ENCODE results near the gene MED27. TPM values are rescaled to one million over a fixed set of nuclear protein-coding genes. Genes with fewer than 3 reads are reported as not detected.
A peak's percentile ranks its signal among the peaks of the same experiment; 100 is the strongest.

Gene MED27
- total and polyA plus RNA-seq, 8 donors: 0.87 to 21.9 (median 12.7) TPM

DNA sequence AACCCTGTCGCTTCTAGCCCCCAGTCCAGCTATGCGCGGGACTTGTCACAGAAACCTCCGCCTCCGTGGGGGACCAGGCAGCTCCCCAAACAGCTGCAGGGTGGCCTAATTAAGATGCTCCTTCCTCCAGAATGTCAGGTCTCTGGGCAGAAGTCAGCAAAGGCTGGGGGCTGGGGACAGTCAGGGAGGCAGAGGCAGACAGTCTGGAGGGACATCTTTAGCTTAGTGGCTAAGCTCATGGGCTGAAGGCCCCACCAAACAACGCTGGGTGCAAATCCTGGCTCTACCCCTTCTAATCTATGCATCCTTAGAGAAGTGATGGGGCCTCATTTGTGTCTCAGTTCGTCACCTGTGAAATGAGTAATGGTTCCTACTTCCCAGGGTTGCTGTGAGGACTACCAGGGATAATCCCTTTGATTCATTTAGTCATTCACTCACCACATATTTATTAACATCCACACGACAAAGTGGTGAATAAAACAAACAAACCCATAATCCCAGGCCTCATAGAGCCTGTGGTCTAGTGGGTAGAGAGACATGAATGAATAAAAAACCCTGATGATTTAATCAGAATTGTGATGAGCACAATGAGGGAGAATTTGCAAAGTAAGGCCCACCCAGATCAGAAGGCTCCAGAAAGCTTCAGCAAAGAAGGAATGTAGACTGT is 20.2 kb upstream of the MED27 start:
- Histone ChIP-seq H3K27me3 (peaks cover 0 to 38% (median 17%) of the 10 kb centered on the region in 3 donors), H3K4me1 (no peaks in the 10 kb centered on the region), H3K27ac (no peak overlapping the region), H3K36me3 (no peaks in the 10 kb centered on the region), H3K9me3 (peaks cover 0 to 4% (median 0%) of the 10 kb centered on the region in 4 donors), H3K4me3 (no peak overlapping the region)
- no peak for DNase-seq
- no peak for TF ChIP-seq EP300 (IDR thresholded peaks at IDR 0.05)
- TF ChIP-seq POLR2AphosphoS5 (IDR thresholded peaks at IDR 0.05): no peak
- TF ChIP-seq POLR2A (IDR thresholded peaks at IDR 0.05): no peak
- no peak for TF ChIP-seq CTCF (IDR thresholded peaks at IDR 0.05)
- intact Hi-C loops (cut with DNase I; ENCODE audit: low total_unique reads): no loop called here
- whole genome bisulfite sequencing, 5 donors: 67 to 73% (median 72%) methylated on average over 8 of the region's 8 CpGs

- Histone ChIP-seq H3K27me3 (peaks cover 0 to 34% (median 12%) of the 10 kb centered on the region in 3 donors), H3K9me3 (peaks cover 0 to 4% (median 0%) of the 10 kb centered on the region in 4 donors), H3K4me3 (no peak overlapping the region), H3K36me3 (no peaks in the 10 kb centered on the region), H3K27ac (no peak overlapping the region), H3K4me1 (no peaks in the 10 kb centered on the region)
- TF ChIP-seq CTCF (IDR thresholded peaks at IDR 0.05) (no peak), POLR2A (IDR thresholded peaks at IDR 0.05) (no peak), POLR2AphosphoS5 (IDR thresholded peaks at IDR 0.05) (no peak), EP300 (IDR thresholded peaks at IDR 0.05) (no peak)
- WGBS, 5 donors: 74 to 88% (median 86%) methylated on average over 7 of the region's 7 CpGs
- intact Hi-C loops (cut with DNase I; ENCODE audit: low total_unique reads): no loop called here
- DNase-seq: peak in 1 of 2 donors; percentile 28
These were observed 19.5 kb upstream of the MED27 start for GRCh38 chr9:132099167-132099566.

DNA sequence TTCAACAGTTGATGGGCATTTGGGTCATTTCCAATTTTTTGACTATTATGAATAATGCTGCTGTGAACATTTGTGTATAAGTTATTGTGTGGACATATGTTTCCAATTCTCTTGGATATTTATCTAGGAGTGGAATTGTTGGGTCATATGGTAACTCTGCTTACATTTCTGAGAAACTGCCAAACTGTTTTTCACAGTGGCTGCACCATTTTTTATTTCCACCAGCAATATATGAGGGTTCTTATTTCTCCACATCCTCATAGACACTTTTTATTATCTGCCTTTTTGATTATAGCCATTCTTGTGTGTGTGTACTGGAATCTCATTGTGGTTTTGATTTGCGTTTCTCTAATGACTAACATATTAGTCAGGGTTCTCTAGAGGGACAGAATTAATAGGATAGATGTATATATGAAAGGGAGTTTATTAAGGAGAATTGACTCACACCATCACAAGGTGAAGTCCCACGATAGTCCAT is 14.7 kb upstream of the MED27 start:
- intact Hi-C loops (cut with DNase I; ENCODE audit: low total_unique reads): no loop called here
- 48 to 70% (median 67%) methylated on average over 2 of the region's 2 CpGs for WGBS, 5 donors
- no peak overlapping the region for H3K27ac ChIP-seq
- H3K27me3 ChIP-seq: peaks cover 0 to 31% (median 12%) of the 10 kb centered on the region in 3 donors
- no peaks in the 10 kb centered on the region for H3K36me3 ChIP-seq
- TF ChIP-seq POLR2A (IDR thresholded peaks at IDR 0.05): no peak
- no peak for TF ChIP-seq POLR2AphosphoS5 (IDR thresholded peaks at IDR 0.05)
- TF ChIP-seq EP300 (IDR thresholded peaks at IDR 0.05): no peak
- no peak for TF ChIP-seq CTCF (IDR thresholded peaks at IDR 0.05)
- no peaks in the 10 kb centered on the region for H3K4me1 ChIP-seq
- DNase-seq: peak in 1 of 2 donors; percentile 4
- H3K9me3 ChIP-seq: no peaks in the 10 kb centered on the region
- no peak overlapping the region for H3K4me3 ChIP-seq

- no peaks in the 10 kb centered on the region for H3K4me1 ChIP-seq
- intact Hi-C loops (cut with DNase I; ENCODE audit: low total_unique reads): no loop called here
- H3K27me3 ChIP-seq: peaks cover 0 to 35% (median 0%) of the 10 kb centered on the region in 3 donors
- DNase-seq: no peak
- no peaks in the 10 kb centered on the region for H3K9me3 ChIP-seq
- 72 to 76% (median 75%) methylated on average over 5 of the region's 5 CpGs for WGBS, 5 donors
- no peaks in the 10 kb centered on the region for H3K36me3 ChIP-seq
- no peak for TF ChIP-seq EP300 (IDR thresholded peaks at IDR 0.05)
- no peak overlapping the region for H3K4me3 ChIP-seq
- no peak overlapping the region for H3K27ac ChIP-seq
These were observed 11.1 kb upstream of the MED27 start for GRCh38 chr9:132090771-132091170.

- no peak for TF ChIP-seq EP300 (IDR thresholded peaks at IDR 0.05)
- TF ChIP-seq POLR2AphosphoS5 (IDR thresholded peaks at IDR 0.05): no peak
- TF ChIP-seq CTCF (IDR thresholded peaks at IDR 0.05): no peak
- no peak for TF ChIP-seq POLR2A (IDR thresholded peaks at IDR 0.05)
- 77 to 87% (median 82%) methylated on average over 7 of the region's 7 CpGs for WGBS, 5 donors
These were observed 7.9 kb upstream of the MED27 start for GRCh38 chr9:132087438-132088030.

More at GRCh38 chr9:132087438-132088030, 7.9 kb upstream of the MED27 start:
- H3K4me1 ChIP-seq: no peaks in the 10 kb centered on the region
- no peak for DNase-seq
- no peaks in the 10 kb centered on the region for H3K36me3 ChIP-seq
- H3K27ac ChIP-seq: no peak overlapping the region
- H3K9me3 ChIP-seq: no peaks in the 10 kb centered on the region
- intact Hi-C loops (cut with DNase I; ENCODE audit: low total_unique reads): no loop called here
- H3K27me3 ChIP-seq: peaks cover 0 to 27% (median 0%) of the 10 kb centered on the region in 3 donors
- no peak overlapping the region for H3K4me3 ChIP-seq
